Measurements from ENCODE around the gene MTCL1. TPM values are rescaled to one million over a fixed set of nuclear protein-coding genes. Genes with fewer than 3 reads are reported as not detected.

MTCL1 gene
- total and polyA plus RNA-seq, 9 of the 15 experiments (the other 6 are each of a cell fraction or from before 2014, with no cell fraction given): 0.21 to 7.4 (median 3.7) TPM

- no peak for TF ChIP-seq XRCC5 (IDR thresholded peaks at IDR 0.05; ENCODE audit: low read depth, low read length)
- no peak for TF ChIP-seq SMARCE1 (IDR thresholded peaks at IDR 0.05)
These were observed 42.6 kb upstream of the MTCL1 start (continued) for GRCh38 chr18:8662560-8663255.

GRCh38 chr18:8667846-8668245, 37.5 kb upstream of the MTCL1 start:
- in situ Hi-C loops (cut with MboI) (loop anchor here (25.0 kb wide), 1 partner anchor 844 kb away; no protein-coding TSS in a partner anchor), intact Hi-C loops (cut with micrococcal nuclease) (no loop called here)
- Histone ChIP-seq H3K9me3 (replicated peaks; ENCODE audit: control insufficient read depth, insufficient read depth, low read depth, low read length) (no peaks in the 10 kb centered on the region), H3K4me2 (ENCODE audit: insufficient read depth, low read length) (no peak overlapping the region), H3K79me2 (ENCODE audit: control insufficient read depth, insufficient read depth, low read length) (no peaks in the 10 kb centered on the region), H3K9ac (ENCODE audit: insufficient read depth in 1 of 2, low read depth in 2 of 2, low read length in 2 of 2) (no peak overlapping the region), H3K27ac (ENCODE audit: extremely low read depth, low read depth, low read length) (no peak overlapping the region), H3K36me3 (ENCODE audit: control insufficient read depth, insufficient read depth, low read length) (no peaks in the 10 kb centered on the region), H3K4me1 (replicated peaks in 1 of 2; ENCODE audit: control insufficient read depth in 2 of 2, insufficient read depth in 2 of 2, low read length in 2 of 2) (peaks cover 4 to 7% of the 10 kb centered on the region in 2 experiments; a peak in 3 of 5 replicates), H3K9me1 (ENCODE audit: control insufficient read depth, insufficient read depth, low read length) (no peaks in the 10 kb centered on the region), H4K20me1 (replicated peaks; ENCODE audit: control insufficient read depth, insufficient read depth, low read length) (no peaks in the 10 kb centered on the region), H3K4me3 (no peak overlapping the region), H2AFZ (ENCODE audit: low read depth, low read length) (no peak overlapping the region), H3K27me3 (ENCODE audit: control insufficient read depth in 2 of 2, insufficient read depth in 2 of 2, low read length in 2 of 2) (peaks cover 0 to 9% of the 10 kb centered on the region in 2 experiments; a peak in 2 of 5 replicates)
- BruUV-seq (replicated peaks): no TSS peak
- ATAC-seq (no peak), FAIRE-seq (no peak), DNase-seq (ENCODE audit: extremely low read depth in 1 of 4, low spot score in 3 of 4) (no peak)
- TF ChIP-seq TGIF2 (CRISPR knock-in tag; IDR thresholded peaks at IDR 0.05): no peak
- TF ChIP-seq PREB (CRISPR knock-in tag; IDR thresholded peaks at IDR 0.05): no peak
- POLR2A ChIA-PET: interaction anchor here (0.7 to 1.8 kb wide), 4 partner anchors 10 to 213 kb away, joined by 3 to 6 read pairs (median 3); no protein-coding TSS in a partner anchor
- CTCF ChIA-PET (ENCODE audit: low intra/inter-chr PET ratio): no interaction called here
- WGBS (ENCODE audit: insufficient coverage, low coverage, missing lambda C conversion rate): 24% methylated on average over 3 of the region's 3 CpGs

Measured in K562 (cell line).